HEK293 (cell line): ENCODE results near the gene KCNJ6.

Experiments used
- CTCF ChIA-PET: fragments of 350-600 bp; formaldehyde crosslinking; extraction: SDS; loops from one replicate; lab custom pipeline; 2021; ENCODE audit warnings: antibody characterized with exemption; lab: Yijun Ruan, JAX
- POLR2A ChIA-PET: fragments of 300-600 bp; formaldehyde crosslinking; extraction: SDS; loops from one replicate; lab custom pipeline; 2020; ENCODE audit warnings: antibody characterized with exemption, inconsistent platforms; lab: Yijun Ruan, JAX
- H3K27ac ChIP-seq: fragments of 200-500 bp; sonication (Bioruptor generic); 2 replicates; pipeline ENCODE4 v1.5.1; 2014; ENCODE audit warnings: low read depth, low read length, control low read depth, inconsistent platforms; ENCODE audit errors: extremely low read depth
- H3K36me3 ChIP-seq, 2 experiments: fragments of 200-500 bp in 1 of 2; sonication (Bioruptor generic) in 1 of 2; 1 replicate in 1 of 2; 2 replicates in 1 of 2; pipeline ENCODE4 v1.5.1; 2014 to 2017; ENCODE audit warnings: inconsistent platforms in 2 of 2, low read length in 2 of 2; ENCODE audit not compliant: control insufficient read depth in 2 of 2, insufficient read depth in 1 of 2
- H3K4me1 ChIP-seq: fragments of 200-500 bp; sonication (Bioruptor generic); 2 replicates; pipeline ENCODE4 v1.5.1; 2014; ENCODE audit warnings: mild to moderate bottlenecking, low read length, inconsistent platforms; ENCODE audit not compliant: control insufficient read depth, insufficient read depth
- H3K4me3 ChIP-seq: 2 replicates; pipeline ENCODE4 v1.5.1; 2011; ENCODE audit warnings: low read depth, mild to moderate bottlenecking, control low read depth, low read length, moderate library complexity
- H3K9me3 ChIP-seq: fragments of 200-500 bp; sonication (Bioruptor generic); 2 replicates; pipeline ENCODE4 v1.5.1; 2014; ENCODE audit warnings: low read depth, low read length, inconsistent platforms; ENCODE audit not compliant: control insufficient read depth, insufficient read depth
- AEBP2 ChIP-seq: fragments of 450-650 bp; formaldehyde crosslinking; IDR thresholded peaks from 2 replicates; pipeline ENCODE4 v1.5.1; 2016; ENCODE audit warnings: missing biosample characterization, missing genetic modification characterization, borderline replicate concordance
- BCL6B ChIP-seq: fragments of 450-650 bp; formaldehyde crosslinking; IDR thresholded peaks from 2 replicates; pipeline ENCODE4 v1.5.1; 2017; ENCODE audit warnings: missing biosample characterization, missing genetic modification characterization
- GLI2 ChIP-seq: fragments of 450-650 bp; formaldehyde crosslinking; IDR thresholded peaks from 2 replicates; pipeline ENCODE4; 2017; ENCODE audit warnings: missing biosample characterization, missing genetic modification characterization, low read depth, borderline replicate concordance
- GLIS1 ChIP-seq: fragments of 450-650 bp; formaldehyde crosslinking; IDR thresholded peaks from 2 replicates; pipeline ENCODE4 v1.5.1; 2016; ENCODE audit warnings: missing biosample characterization, missing genetic modification characterization
- GLIS2 ChIP-seq: fragments of 450-650 bp; formaldehyde crosslinking; IDR thresholded peaks from 2 replicates; pipeline ENCODE4 v1.5.1; 2016; ENCODE audit warnings: missing biosample characterization, missing genetic modification characterization
- HOXD13 ChIP-seq: sonication (generic); formaldehyde crosslinking; IDR thresholded peaks from 2 replicates; pipeline ENCODE4 v1.8.0; 2022; ENCODE audit warnings: missing genetic modification reagents, borderline replicate concordance
- KLF9 ChIP-seq: fragments of 450-650 bp; formaldehyde crosslinking; IDR thresholded peaks from 2 replicates; pipeline ENCODE4 v1.5.1; 2016; ENCODE audit warnings: missing biosample characterization, missing genetic modification characterization, low read depth
- PATZ1 ChIP-seq: fragments of 450-650 bp; formaldehyde crosslinking; IDR thresholded peaks from 2 replicates; pipeline ENCODE4 v1.5.1; 2016; ENCODE audit warnings: missing biosample characterization, missing genetic modification characterization
- ZBTB20 ChIP-seq: fragments of 450-650 bp; formaldehyde crosslinking; IDR thresholded peaks from 2 replicates; pipeline ENCODE4 v1.5.1; 2016; ENCODE audit warnings: missing biosample characterization, missing genetic modification characterization
- ZNF19 ChIP-seq: fragments of 450-650 bp; formaldehyde crosslinking; IDR thresholded peaks from 2 replicates; pipeline ENCODE4; 2016; ENCODE audit warnings: missing biosample characterization, missing genetic modification characterization, low read depth
- ZNF211 ChIP-seq: fragments of 450-650 bp; formaldehyde crosslinking; IDR thresholded peaks from 2 replicates; pipeline ENCODE4 v1.5.1; 2016; ENCODE audit warnings: low read depth, missing biosample characterization, missing genetic modification characterization
- ZNF248 ChIP-seq: fragments of 450-650 bp; formaldehyde crosslinking; IDR thresholded peaks from 2 replicates; pipeline ENCODE4 v1.5.1; 2017; ENCODE audit warnings: missing biosample characterization, missing genetic modification characterization
- ZNF423 ChIP-seq: fragments of 450-650 bp; formaldehyde crosslinking; IDR thresholded peaks from 2 replicates; pipeline ENCODE4 v1.5.1; 2016; ENCODE audit warnings: missing biosample characterization, missing genetic modification characterization
- ZNF501 ChIP-seq: fragments of 450-650 bp; formaldehyde crosslinking; IDR thresholded peaks from 2 replicates; pipeline ENCODE4 v1.5.1; 2016; ENCODE audit warnings: missing biosample characterization, missing genetic modification characterization
- ZNF510 ChIP-seq: fragments of 450-650 bp; formaldehyde crosslinking; IDR thresholded peaks from 2 replicates; pipeline ENCODE4 v1.5.1; 2018; ENCODE audit warnings: mild to moderate bottlenecking, missing genetic modification characterization, missing biosample characterization; ENCODE audit not compliant: insufficient replicate concordance
- ZNF513 ChIP-seq: fragments of 450-650 bp; IDR thresholded peaks from 2 replicates; pipeline ENCODE4 v1.5.1; 2018; ENCODE audit warnings: missing biosample characterization, missing genetic modification characterization
- ZNF521 ChIP-seq: fragments of 450-650 bp; formaldehyde crosslinking; IDR thresholded peaks from 2 replicates; pipeline ENCODE4 v1.5.1; 2017; ENCODE audit warnings: missing biosample characterization, mild to moderate bottlenecking, missing genetic modification characterization
- ZNF548 ChIP-seq: fragments of 450-650 bp; formaldehyde crosslinking; IDR thresholded peaks from 2 replicates; pipeline ENCODE4 v1.5.1; 2016; ENCODE audit warnings: missing biosample characterization, missing genetic modification characterization
- ZNF560 ChIP-seq: fragments of 450-650 bp; formaldehyde crosslinking; IDR thresholded peaks from 2 replicates; pipeline ENCODE4 v1.5.1; 2017; ENCODE audit warnings: missing biosample characterization, missing genetic modification characterization, borderline replicate concordance
- ZNF664 ChIP-seq: fragments of 450-650 bp; formaldehyde crosslinking; IDR thresholded peaks from 2 replicates; pipeline ENCODE4 v1.5.1; 2016; ENCODE audit warnings: missing biosample characterization, missing genetic modification characterization
- ZNF670 ChIP-seq: fragments of 450-650 bp; formaldehyde crosslinking; IDR thresholded peaks from 2 replicates; pipeline ENCODE4 v1.5.1; 2016; ENCODE audit warnings: missing biosample characterization, missing genetic modification characterization, low read depth
- ZNF747 ChIP-seq: fragments of 450-650 bp; formaldehyde crosslinking; IDR thresholded peaks from 2 replicates; pipeline ENCODE4 v1.5.1; 2016; ENCODE audit warnings: missing biosample characterization, missing genetic modification characterization

The KCNJ6 gene

GRCh38 chr21:37796011-37796410 is 120.2 kb downstream of the KCNJ6 start:
- CTCF ChIA-PET, result no interaction called here
- no peak for TF ChIP-seq GLI2 (tag by site-specific recombination)
- TF ChIP-seq ZNF248 (tag by site-specific recombination), result no peak
- TF ChIP-seq HOXD13 (CRISPR knock-in tag), result no peak
- TF ChIP-seq ZBTB20, result no peak
- no peak for TF ChIP-seq BCL6B (tag by site-specific recombination)
- H3K4me1 ChIP-seq, result no peaks in the 10 kb centered on the region
- H3K27ac ChIP-seq, result no peak overlapping the region
- H3K36me3 ChIP-seq, result no peaks in the 10 kb centered on the region
- POLR2A ChIA-PET, result no interaction called here
- H3K4me3 ChIP-seq, result no peak overlapping the region
- no peaks in the 10 kb centered on the region for H3K9me3 ChIP-seq

GRCh38 chr21:37793660-37794059 is 122.6 kb downstream of the KCNJ6 start:
- CTCF ChIA-PET, result interaction anchor here (0.6 kb wide), 1 partner anchor 881 kb away, joined by 3 read pairs; no protein-coding TSS in a partner anchor
- Histone ChIP-seq H3K4me1 (no peaks in the 10 kb centered on the region), H3K27ac (no peak overlapping the region), H3K4me3 (no peak overlapping the region), H3K9me3 (no peaks in the 10 kb centered on the region), H3K36me3 (no peaks in the 10 kb centered on the region)
- TF ChIP-seq ZNF423 (tag by site-specific recombination) (no peak), AEBP2 (no peak), BCL6B (tag by site-specific recombination) (no peak), ZNF211 (tag by site-specific recombination) (no peak), GLIS1 (tag by site-specific recombination) (no peak), ZNF19 (tag by site-specific recombination) (no peak), ZNF501 (tag by site-specific recombination) (no peak), ZNF513 (tag by site-specific recombination) (no peak), ZNF548 (tag by site-specific recombination) (no peak), ZNF521 (no peak)
- POLR2A ChIA-PET, result interaction anchor here (0.7 kb wide), 1 partner anchor 83 kb away, joined by 3 read pairs; no protein-coding TSS in a partner anchor

- H3K27ac ChIP-seq, result no peak overlapping the region
- TF ChIP-seq ZNF560 (tag by site-specific recombination) (no peak), ZNF747 (tag by site-specific recombination) (no peak), ZNF664 (tag by site-specific recombination) (no peak), ZNF510 (tag by site-specific recombination) (no peak), ZNF670 (tag by site-specific recombination) (no peak), KLF9 (tag by site-specific recombination) (no peak), ZNF19 (tag by site-specific recombination) (no peak), GLIS2 (no peak), PATZ1 (tag by site-specific recombination) (no peak)
These were observed 124.2 kb downstream of the KCNJ6 start for GRCh38 chr21:37792046-37792445.

More at GRCh38 chr21:37792046-37792445, 124.2 kb downstream of the KCNJ6 start:
- Histone ChIP-seq H3K9me3 (no peaks in the 10 kb centered on the region), H3K36me3 (no peaks in the 10 kb centered on the region), H3K4me1 (no peaks in the 10 kb centered on the region), H3K4me3 (no peak overlapping the region)
- ChIA-PET CTCF (no interaction called here), POLR2A (no interaction called here)
